NCI-H1092 (cell line): ENCODE measurements around the gene GGT1.
"Not testable (repeated sequence)": the region's sequence is repeated elsewhere in the genome, so short reads cannot be mapped to it uniquely, and the experiment has no call there.

Experiments
- DNase-seq: peaks from one replicate; lab custom pipeline; 2025; lab: John Stamatoyannopoulos, UW

GGT1 gene

DNA sequence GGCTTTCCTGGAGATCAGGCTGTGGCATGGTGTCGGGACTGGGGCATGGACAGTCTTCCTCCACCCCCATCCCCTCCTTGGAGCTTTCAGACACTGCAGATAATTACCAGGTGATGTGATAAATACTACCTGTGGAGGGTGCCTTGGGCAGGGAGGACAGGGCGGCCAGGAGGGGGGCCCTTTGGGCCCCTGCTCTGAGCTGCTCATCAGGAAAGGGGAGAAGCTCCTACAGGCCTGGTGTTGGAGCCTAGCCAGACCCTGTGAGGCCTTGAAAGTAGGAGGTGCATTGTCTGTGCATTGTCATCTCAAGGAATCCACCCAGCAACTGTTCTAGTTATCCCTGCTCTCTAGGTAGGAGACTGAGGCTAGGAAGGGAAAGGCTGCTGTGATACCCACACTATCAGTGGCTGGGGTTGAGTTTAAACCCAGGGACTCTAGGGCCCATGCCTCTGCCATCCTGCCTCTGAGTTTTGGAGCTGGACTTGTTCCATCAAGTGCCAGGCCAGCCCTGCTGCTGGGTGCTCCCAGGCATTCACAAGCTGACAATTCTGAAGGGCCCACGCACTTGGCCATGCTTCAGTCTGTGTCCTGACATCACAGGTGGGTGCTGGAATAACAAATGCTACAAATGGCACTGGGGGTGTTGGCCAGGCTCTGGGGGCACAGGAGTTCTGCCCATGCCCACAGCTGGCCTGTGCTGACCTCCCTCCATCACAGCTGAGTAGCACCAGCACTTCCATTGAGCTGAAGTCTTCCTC, 2.9 kb upstream of the GGT1 start:
- DNase-seq: not testable (repeated sequence)

DNA sequence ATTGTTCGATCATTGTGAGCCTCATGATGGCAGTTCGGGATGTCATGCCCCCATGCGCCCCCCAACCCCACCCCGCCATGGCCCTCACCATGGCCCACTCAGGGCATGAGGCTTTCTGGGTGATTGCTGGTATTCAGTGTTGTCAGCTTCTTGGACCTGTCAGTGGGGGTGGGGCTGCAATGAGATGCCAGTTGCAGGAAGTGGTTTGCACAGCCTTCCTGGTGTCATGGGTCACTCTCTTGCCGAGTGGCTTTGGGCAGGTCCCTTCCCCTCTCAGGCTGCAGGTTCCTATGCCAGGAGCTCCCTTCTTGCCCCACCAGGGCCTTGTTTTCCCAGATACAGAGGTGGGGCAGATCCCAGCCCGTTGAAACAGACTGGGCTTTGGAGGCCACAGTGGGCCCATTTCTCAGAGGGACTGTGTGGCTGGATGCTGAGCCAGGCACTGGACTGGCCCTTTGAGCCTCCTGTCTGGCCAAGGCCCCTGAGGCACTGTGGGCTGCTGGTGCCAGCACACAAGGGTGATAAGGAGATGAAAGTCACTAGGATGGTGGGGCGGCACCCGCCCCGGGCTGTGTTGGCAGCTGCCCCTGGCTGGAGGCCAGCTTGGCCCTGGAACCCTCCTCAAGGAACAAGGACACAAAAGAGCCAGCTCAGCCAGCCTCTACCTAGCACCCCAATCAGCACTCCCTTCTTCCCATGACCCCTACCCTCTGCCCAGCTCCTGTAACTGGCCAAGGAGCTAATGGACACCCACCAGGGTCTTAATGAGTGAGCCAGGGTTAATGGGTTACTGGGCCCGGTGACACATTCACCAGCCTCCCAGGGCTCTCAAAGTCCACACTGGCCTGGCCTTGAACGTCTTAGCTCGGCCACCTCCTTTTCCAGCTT, 1.5 kb upstream of the GGT1 start:
- no peak for DNase-seq

DNA sequence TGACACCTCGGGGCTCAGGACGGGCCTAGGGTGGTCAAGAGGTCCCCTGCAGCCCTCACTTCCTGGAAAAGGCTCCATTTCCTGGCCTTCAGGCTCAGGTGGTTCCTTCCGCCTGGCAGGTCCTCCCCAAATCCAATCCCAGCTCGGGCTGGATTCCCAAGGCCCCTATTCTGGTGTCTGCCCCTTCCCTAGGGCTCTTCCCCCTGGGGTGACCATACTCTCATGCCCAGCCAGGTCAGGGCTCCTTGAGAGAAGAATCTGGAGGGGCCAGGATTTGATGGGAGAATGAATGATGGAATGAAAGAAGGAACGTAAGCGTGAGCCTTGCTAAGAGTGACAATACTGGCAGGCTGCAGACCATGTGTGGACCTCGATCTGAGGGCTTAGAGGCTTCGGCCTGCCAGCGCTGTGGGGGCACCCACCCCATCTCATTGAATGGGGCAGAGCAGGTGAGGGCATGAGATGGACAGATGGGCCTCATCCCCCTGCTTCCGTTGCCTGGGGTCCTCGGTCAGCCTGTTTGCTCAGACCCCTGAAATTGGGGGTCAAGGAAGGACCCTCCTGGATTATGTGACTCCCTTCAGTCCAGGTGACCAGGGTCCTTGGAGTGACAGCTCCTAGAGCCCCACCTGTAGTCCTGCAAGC, 766 bp upstream of the GGT1 start:
- DNase-seq: not testable (repeated sequence)

DNA sequence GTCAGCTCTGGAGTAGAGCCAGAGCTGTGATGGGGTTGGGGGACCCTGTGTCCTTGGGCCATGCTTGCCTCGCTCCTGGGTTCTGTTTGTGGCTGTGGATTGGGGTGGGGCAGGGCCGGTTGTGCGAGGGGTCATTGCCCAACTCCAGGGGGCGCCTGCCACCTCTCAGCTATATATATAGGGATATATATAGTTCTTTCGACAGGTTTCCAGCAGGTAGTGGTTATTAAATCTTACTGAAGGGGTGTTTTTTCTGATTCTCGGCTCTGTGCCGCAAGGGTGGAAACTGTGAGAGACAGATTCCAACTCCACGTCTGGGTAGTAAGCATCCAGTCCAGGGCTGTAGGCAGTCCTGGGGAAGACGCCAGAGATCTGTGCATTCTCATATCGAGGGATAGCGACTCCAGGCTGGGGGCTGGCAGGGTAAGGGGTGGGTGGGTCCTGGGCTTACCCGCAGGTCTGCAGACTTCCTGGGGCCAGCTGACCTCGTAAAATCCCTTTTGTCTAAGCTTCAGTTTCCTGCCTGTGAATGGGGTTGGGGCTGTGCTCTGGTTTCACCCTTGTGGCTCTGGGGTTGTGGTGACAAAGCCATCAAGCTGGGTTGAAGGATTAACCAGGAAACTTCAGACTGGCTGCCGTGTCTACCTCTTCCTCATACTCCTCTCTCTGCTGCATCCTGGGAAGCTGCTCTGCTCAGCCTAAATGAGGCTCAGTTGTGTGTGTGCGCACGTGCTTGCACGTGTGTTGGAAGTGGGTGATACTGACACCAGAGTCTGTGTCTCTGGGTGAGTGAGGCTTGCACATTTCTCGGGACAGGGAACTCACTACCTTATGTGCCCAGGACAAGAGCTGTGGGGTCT, 1.0 kb downstream of the GGT1 start:
- DNase-seq: not testable (repeated sequence)

DNA sequence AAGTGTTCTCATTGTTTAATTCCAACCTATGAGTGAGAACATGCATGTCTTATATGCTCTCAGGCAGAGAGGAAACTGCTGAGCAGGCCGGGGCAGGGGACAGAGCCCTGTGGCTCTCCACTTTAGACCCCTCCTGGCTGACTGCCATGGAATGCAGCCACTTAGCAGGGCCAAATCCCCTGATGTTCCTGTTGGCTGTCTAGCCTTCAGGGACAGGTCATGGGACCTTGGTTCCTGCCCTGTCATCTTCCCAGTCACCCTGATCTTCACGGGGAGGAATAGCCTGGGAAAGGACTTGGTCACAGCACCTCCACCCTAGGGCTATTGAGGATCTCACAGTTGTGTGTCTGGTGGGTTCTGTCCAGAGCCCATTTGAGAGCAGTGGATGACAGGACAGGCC, 3.3 kb downstream of the GGT1 start:
- DNase-seq: not testable (repeated sequence)

DNA sequence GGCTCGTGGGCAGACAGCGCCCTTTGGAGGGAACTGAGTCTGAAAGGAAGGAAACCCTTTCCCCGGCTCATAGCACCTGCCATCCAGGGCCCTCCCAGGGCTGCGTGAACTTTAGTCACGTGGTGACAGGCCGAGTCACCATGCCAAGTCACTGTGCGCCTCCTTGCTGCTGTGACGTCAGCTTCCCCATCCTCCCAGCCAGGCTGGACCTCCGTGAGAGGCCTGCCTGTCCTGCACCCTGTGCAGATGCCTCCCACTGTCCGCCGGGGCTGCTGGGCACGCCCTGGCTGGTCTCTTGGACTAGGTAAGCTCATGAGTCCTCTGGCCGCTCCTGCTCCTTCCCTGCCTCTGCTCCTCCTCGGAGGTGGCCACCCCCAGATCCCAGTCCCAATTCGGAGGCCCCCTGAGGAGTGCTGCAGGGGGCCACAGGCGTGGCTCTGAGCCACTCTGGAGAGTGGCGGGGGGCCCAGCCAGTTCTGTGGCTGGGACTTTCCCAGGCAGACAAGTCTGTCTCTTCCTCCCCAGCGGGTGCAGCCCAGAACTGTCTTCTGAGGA, 4.5 kb downstream of the GGT1 start:
- DNase-seq: not testable (repeated sequence)

DNA sequence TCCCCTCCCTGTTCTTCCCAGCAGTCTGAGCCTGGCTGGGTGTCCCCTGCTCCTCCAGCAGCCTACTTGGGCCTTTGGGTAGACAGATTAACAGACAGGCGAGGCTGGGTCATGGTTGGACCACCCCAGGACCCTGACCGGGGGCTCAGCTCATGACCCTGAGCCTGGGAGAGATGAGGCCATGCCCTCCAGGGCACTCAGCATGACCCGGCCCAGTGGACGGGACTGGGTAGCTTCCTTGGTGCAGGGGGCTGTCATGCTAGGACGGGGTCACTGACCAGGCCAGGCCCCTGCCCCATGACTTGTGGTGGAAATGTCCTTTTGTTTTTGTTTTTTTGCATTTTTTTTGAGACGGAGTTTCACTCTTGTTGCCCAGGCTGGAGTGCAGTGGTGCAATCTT, 5.3 kb downstream of the GGT1 start:
- DNase-seq: not testable (repeated sequence)

DNA sequence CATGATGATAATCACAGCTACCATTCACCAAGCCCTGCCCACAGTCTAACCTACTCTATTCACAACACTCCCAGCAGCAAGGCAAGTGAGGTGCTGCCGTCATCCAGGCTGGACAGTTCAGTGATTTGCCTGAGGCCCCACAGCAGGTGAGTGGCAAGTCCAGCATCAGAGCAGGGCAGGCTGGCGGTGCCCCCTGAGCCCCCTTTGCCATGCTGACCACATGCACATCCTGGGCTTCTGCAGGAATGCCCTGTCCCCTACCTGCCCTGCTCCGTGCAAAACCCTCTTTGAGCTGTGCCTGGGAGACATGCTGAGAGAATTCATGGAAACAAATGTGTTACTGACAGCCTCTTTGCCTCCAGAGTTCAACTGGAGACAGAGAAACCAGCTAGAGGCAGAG, 6.9 kb downstream of the GGT1 start:
- not testable (repeated sequence) for DNase-seq

DNA sequence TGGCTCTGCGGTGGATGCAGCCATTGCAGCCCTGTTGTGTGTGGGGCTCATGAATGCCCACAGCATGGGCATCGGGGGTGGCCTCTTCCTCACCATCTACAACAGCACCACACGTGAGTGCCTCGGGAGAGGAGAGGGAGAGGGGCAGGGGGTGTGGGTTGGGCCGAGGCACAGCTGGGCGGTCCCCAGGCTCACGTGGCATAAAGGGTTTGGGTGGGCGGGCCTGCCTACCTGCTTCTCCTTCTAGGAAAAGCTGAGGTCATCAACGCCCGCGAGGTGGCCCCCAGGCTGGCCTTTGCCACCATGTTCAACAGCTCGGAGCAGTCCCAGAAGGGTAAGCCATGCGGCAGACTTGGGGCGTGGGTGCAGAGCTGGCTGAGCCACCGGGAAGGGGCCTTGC, 11.8 kb downstream of the GGT1 start:
- not testable (repeated sequence) for DNase-seq

DNA sequence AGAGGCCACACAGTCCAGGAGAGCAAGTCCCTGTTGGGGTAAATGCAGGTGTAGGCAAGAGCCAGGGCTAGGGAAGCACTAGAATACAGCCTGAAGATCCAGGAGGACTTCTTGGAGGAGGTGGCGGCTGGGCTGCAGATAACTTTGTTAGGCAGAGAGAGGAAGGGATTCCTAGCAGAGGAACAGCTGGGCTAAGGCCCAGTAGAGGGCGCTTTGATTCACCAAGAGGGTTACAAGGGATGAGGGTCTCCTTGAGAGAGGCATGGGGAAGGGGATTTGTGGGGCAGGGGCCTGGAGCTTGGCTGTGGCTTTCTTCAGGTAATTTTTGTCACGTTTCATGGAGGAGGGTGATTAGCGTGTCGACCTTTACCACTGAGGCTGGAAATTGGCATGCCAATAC, 18.3 kb downstream of the GGT1 start:
- DNase-seq: not testable (repeated sequence)

DNA sequence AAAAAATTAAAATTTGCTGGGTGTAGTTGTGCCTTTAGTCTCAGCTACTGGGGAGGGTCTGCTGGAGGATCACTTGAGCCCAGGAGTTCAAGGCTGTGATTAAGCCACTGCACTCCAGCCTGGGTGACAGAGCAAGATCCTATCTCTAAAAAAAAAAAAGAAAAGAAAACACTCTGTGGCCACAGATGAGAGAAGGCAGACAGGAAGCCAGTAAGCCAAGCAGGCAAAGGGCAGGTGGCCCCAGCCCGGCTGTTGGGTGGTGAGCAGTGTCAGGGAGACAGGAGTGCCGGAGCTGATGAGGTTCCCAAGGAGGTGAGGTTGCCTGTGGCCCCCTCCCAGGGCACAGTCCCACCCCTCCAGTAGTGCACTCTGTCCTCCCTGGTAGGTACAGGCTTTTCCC, 19.6 kb downstream of the GGT1 start:
- DNase-seq: not testable (repeated sequence)

DNA sequence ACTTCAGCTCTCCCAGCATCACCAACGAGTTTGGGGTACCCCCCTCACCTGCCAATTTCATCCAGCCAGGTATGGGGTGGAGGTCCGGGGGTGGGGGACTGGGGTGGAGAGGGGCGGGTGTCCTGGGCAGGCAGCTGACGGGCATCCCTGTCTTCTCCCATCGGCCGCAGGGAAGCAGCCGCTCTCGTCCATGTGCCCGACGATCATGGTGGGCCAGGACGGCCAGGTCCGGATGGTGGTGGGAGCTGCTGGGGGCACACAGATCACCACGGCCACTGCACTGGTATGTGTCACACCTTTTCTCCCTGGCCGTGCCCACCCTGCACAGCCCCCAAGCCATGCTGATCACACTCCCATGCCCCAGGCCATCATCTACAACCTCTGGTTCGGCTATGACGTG, 24.9 kb downstream of the GGT1 start:
- DNase-seq: not testable (repeated sequence)

DNA sequence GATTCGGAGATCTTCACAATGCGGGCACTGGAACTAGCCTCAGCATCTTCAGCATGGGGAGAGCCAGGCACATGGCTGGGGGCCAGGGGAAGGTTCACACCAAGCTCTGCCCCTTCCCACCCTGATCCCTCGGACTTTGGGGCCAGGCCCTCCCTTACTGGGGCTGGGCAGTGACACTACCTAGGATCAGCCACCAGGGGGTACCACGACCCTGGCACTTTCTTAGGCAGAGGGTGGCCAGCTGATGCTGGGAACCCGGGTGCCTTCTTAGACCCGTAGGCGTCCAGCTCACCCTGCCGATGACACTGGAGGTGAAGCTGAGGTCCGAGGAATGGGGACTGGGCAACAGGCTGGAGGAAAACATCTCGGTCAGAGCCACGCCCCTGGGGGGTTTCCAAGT, 26.1 kb downstream of the GGT1 start:
- not testable (repeated sequence) for DNase-seq

DNA sequence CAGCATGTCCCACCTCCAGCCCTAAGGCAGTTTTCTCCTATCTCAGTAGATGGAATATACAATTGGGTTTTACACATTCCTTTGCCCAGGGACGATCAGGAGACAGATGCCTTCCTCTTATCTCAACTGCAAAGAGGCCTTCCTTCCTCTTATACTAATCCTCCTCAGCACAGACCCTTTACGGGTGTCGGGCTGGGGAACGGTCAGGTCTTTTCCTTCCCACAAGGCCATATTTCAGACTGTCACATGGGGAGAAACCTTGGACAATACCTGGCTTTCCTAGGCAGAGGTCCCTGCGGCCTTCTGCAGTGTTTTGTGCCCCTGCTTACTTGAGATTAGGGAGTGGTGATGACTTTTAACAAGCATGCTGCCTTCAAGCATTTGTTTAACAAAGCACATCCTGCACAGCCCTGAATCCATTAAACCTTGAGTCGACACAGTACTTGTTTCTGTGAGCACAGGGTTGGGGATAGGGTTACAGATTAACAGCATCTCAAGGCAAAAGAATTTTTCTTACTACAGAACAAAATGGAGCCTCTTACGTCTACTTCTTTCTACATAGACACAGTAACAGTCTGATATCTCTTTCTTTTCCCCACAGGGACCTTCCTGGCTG, 27.9 kb downstream of the GGT1 start:
- not testable (repeated sequence) for DNase-seq

DNA sequence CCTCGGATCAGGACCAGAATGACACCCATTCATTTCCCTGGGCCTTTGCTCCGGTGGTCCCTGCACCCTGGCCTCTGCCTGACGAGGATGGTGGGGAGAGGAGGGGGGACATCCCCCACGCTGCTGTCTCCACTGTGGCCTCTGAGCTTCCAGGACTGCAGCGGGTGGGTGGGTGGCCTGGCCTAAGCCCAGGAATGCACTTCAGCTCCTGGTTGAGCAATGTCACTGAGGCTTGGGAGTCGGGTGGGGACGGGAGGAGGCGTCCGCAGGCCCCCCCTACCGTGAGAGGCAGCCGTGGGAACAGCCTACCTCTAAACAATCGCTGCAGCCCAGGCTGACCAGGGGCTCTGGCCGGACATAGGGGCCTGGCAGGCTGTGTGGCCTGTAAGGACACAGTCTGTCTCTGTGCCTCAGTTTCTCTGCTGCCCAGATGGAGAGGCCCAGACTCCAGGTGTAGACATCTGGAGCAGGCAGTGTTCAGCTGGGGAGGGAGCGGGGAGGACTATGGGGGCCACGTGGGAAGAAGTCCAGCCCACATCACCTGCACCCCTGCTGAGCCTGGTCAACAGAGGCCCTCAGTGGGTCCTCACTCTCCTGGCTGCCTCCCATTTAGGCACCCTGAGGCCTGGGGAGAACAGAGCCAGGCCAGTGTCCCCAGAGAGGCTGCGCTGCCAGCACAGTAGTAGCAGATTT, 28.6 kb downstream of the GGT1 start:
- not testable (repeated sequence) for DNase-seq

DNA sequence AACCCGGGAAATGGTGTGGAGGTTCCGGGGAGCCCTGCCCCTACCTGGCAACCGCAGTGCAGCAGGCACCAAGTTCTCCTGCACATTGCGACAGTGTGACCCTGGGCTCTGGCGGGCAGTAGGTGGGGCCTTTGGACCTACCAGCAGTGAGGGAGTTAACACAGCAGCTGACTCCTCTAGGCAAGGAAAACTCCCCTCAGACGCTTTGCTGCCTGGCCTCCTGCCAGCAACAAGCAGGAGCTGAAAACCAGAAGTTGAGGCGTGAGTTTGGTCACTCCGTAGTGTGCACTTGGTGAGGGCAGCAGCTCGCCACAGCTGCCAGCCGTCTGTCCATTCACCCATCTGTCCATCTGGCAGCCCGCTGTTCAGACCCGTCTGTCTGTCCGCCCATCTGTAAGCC, 29.6 kb downstream of the GGT1 start:
- not testable (repeated sequence) for DNase-seq

DNA sequence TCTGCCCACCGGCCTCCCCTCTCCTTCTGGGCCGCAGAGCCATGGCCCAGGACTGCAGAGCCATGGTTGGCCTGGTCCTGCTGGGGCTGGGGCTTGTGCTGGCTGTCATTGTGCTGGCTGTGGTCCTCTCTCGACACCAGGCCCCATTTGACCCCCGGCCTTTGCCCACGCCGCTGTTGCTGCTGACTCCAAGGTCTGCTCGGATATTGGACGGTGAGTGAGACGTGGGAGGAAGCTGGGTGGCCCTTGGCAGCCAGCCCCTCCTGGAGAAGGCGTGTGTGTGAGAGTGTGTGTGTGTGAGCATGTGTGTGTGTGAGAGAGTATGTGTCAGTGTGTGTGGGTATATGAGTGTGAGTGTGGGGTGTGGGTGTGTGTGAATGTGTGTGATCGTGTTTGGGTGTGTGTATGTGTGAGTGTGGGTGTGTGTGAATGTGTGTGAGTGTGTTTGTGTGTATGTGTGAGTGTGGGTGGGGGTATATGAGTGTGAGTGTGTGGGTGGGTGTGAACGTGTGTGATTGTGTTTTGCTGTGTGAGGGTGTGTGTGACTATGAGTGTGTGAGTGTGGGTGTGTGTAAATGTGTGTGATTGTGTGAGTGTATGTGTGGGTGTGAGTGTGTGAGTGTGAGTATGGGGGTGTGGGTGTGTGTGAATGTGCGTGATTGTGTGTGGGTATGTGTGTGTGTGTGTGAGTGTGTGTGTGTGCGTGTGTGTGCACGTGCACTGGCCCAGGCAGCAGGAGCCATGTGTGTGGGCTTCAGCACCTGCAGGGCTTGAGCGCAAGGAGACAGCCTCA, 30.4 kb downstream of the GGT1 start:
- not testable (repeated sequence) for DNase-seq

DNA sequence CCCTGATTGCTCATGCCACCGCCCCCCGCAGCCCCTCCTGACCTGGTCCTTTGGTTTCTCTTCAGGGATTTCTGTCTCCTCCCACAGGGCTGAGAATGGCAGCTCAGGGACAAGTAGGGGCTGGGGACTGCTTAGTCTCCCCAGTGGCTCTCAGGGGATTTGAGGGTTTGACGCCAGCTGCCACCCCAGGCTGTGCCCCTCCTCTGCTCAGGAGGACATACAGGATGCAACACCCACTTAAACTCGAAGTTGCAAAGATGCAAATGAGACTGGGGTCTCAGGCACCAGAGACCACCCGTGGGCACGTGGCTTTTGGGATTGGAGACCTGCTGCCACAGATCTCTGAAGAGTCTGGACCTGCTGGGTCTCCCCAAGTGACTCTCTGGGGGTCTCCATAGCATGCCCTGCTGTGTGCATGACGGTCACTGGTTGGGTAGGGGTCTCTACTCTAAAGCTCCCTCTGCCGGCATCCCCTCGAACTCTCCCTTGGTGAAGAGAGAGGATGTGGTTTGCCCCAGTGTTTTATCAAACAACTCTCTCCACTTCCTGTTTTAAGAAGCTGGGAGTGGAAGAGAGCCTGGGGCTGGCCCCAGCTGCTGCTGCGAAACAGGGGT, 31.9 kb downstream of the GGT1 start:
- not testable (repeated sequence) for DNase-seq

DNA sequence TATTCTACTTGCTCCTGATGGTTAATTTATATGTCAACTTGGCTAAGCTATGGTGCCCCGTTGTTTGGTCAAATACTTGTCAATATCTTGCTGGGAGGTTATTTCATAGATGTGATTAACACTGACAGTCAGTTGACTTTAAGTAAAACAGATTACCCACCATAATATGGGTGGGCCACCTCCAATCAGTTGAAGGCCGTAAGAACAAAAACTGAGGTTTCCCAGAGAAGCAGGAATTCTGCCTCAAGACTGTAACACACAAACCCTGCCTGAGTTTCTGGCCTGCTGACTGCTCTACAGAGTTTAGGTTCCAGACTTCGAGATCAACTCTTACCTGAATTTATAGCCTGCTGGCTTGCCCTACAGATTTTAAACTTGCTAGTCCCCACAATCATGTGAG, 33.5 kb downstream of the GGT1 start:
- not testable (repeated sequence) for DNase-seq
